ENCODE results near the gene PNPLA8.

The PNPLA8 gene

GRCh38 chr7:108425714-108426275 is 100.1 kb downstream of the PNPLA8 start:
- no peaks in the 10 kb centered on the region for H3K36me3 ChIP-seq (ENCODE audit: control insufficient read depth in 2 of 2, insufficient read depth in 1 of 2, low read length in 2 of 2)
- H3K27ac ChIP-seq (ENCODE audit: extremely low read depth, low read depth, low read length), result no peak overlapping the region
- no peaks in the 10 kb centered on the region for H3K9me3 ChIP-seq (ENCODE audit: control insufficient read depth, insufficient read depth, low read depth, low read length)
- peaks cover 13% of the 10 kb centered on the region for H3K4me1 ChIP-seq (ENCODE audit: control insufficient read depth, insufficient read depth, low read length)
- TF ChIP-seq ZNF169 (tag by site-specific recombination; IDR thresholded peaks at IDR 0.05) (no peak), HOXD13 (CRISPR knock-in tag; IDR thresholded peaks at IDR 0.05; ENCODE audit: borderline replicate concordance) (no peak), RBAK (tag by site-specific recombination; IDR thresholded peaks at IDR 0.05) (no peak), ZNF10 (tag by site-specific recombination; IDR thresholded peaks at IDR 0.05) (no peak), ZNF311 (tag by site-specific recombination; IDR thresholded peaks at IDR 0.05; ENCODE audit: borderline replicate concordance) (no peak)
- H3K4me3 ChIP-seq (ENCODE audit: low read depth, low read length), result no peak overlapping the region
- ChIA-PET POLR2A (no interaction called here), CTCF (interaction anchor here (1.0 kb wide), 1 partner anchor 34 kb away, joined by 5 read pairs; no protein-coding TSS in a partner anchor)

- no peaks in the 10 kb centered on the region for H3K9me3 ChIP-seq (ENCODE audit: control insufficient read depth, insufficient read depth, low read depth, low read length)
- H3K4me1 ChIP-seq (ENCODE audit: control insufficient read depth, insufficient read depth, low read length), result peaks cover 28% of the 10 kb centered on the region
- no peak overlapping the region for H3K27ac ChIP-seq (ENCODE audit: extremely low read depth, low read depth, low read length)
- POLR2A ChIA-PET, result no interaction called here
- no peaks in the 10 kb centered on the region for H3K36me3 ChIP-seq (ENCODE audit: control insufficient read depth in 2 of 2, insufficient read depth in 1 of 2, low read length in 2 of 2)
- CTCF ChIA-PET, result interaction anchor here (0.8 kb wide), 1 partner anchor 30 kb away, joined by 3 read pairs; no protein-coding TSS in a partner anchor
- TF ChIP-seq ZNF707 (tag by site-specific recombination; IDR thresholded peaks at IDR 0.05) (peak; percentile 71), ZNF302 (tag by site-specific recombination; IDR thresholded peaks at IDR 0.05; ENCODE audit: low read depth) (no peak)
- no peak overlapping the region for H3K4me3 ChIP-seq (ENCODE audit: low read depth, low read length)
These were observed 101.9 kb downstream of the PNPLA8 start for GRCh38 chr7:108424013-108424412.

DNA sequence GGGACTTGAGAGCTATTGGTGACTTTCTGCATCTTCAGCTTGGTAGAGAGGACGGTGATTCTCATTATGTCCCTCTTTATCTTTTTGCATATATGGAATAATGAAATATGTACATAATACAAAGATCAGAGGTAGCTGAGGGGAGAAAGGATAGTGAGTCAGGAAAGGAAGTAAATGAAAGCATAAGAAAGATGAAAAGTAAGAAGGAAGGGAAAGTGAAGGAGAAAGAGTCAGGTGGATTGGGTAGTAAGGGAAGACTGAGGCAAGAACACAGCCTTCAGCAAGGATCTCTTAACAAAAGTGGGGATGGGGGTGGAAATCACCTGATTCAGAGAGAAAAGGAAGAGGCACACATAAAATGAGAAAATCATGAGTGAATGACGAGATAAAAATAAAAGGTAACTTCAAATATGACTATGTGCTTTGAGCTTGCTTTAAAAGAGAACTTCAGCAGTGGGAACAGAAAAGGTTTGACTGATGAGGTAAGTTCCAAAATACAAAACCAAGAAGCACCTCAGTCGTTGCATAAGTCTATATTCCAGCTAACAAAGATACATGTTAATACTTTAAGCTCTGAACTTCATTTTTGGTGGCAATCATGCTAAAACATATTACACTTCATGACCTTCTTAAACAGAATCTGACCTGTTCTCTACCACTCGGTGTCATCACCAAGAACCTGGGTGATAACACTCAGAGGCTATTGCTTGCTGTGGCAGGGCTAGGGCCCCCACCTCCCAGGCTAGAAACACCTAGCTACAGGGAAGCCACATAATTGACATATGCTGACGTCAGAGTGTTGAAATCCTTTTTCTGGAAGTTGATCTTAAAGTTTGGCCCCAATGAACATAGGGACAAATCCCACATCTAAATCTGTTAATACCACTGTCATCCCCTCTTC is 102.6 kb downstream of the PNPLA8 start:
- Histone ChIP-seq H3K36me3 (ENCODE audit: control insufficient read depth in 2 of 2, insufficient read depth in 1 of 2, low read length in 2 of 2) (no peaks in the 10 kb centered on the region), H3K9me3 (ENCODE audit: control insufficient read depth, insufficient read depth, low read depth, low read length) (no peaks in the 10 kb centered on the region), H3K4me1 (ENCODE audit: control insufficient read depth, insufficient read depth, low read length) (peaks cover 29% of the 10 kb centered on the region), H3K4me3 (ENCODE audit: low read depth, low read length) (no peak overlapping the region), H3K27ac (ENCODE audit: extremely low read depth, low read depth, low read length) (no peak overlapping the region; the same call in 1 of the 2 replicates)
- POLR2A ChIA-PET, result no interaction called here
- CTCF ChIA-PET, result interaction anchor here (0.8 kb wide), 1 partner anchor 30 kb away, joined by 3 read pairs; no protein-coding TSS in a partner anchor
- TF ChIP-seq ZSCAN16 (tag by site-specific recombination; IDR thresholded peaks at IDR 0.05), result no peak
- peak; percentile 99 for TF ChIP-seq PRDM1 (tag by site-specific recombination; IDR thresholded peaks at IDR 0.05)

GRCh38 chr7:108421720-108422331 is 104.1 kb downstream of the PNPLA8 start:
- Histone ChIP-seq H3K4me1 (ENCODE audit: control insufficient read depth, insufficient read depth, low read length) (peaks cover 29% of the 10 kb centered on the region), H3K27ac (ENCODE audit: extremely low read depth, low read depth, low read length) (peak overlapping the region; percentile 1; the same call in 1 of the 2 replicates), H3K9me3 (ENCODE audit: control insufficient read depth, insufficient read depth, low read depth, low read length) (no peaks in the 10 kb centered on the region), H3K4me3 (ENCODE audit: low read depth, low read length) (no peak overlapping the region), H3K36me3 (ENCODE audit: control insufficient read depth in 2 of 2, insufficient read depth in 1 of 2, low read length in 2 of 2) (no peaks in the 10 kb centered on the region)
- ChIA-PET POLR2A (no interaction called here), CTCF (interaction anchor here (0.9 kb wide), 1 partner anchor 38 kb away, joined by 5 read pairs; no protein-coding TSS in a partner anchor)
- TF ChIP-seq, protein P1, sequence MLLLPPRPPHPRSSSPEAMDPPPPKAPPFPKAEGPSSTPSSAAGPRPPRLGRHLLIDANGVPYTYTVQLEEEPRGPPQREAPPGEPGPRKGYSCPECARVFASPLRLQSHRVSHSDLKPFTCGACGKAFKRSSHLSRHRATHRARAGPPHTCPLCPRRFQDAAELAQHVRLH (tag by site-specific recombination; IDR thresholded peaks at IDR 0.05), result peak; percentile 70; the same call in 1 of the 2 replicates
- TF ChIP-seq, protein P2, sequence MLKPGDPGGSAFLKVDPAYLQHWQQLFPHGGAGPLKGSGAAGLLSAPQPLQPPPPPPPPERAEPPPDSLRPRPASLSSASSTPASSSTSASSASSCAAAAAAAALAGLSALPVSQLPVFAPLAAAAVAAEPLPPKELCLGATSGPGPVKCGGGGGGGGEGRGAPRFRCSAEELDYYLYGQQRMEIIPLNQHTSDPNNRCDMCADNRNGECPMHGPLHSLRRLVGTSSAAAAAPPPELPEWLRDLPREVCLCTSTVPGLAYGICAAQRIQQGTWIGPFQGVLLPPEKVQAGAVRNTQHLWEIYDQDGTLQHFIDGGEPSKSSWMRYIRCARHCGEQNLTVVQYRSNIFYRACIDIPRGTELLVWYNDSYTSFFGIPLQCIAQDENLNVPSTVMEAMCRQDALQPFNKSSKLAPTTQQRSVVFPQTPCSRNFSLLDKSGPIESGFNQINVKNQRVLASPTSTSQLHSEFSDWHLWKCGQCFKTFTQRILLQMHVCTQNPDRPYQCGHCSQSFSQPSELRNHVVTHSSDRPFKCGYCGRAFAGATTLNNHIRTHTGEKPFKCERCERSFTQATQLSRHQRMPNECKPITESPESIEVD (tag by site-specific recombination; IDR thresholded peaks at IDR 0.05), result peak; percentile 90
- TF ChIP-seq ZNF423 (tag by site-specific recombination; IDR thresholded peaks at IDR 0.05), result no peak
- TF ChIP-seq YY1 (tag by site-specific recombination; IDR thresholded peaks at IDR 0.05), result 0 out of 2 replicates have a peak, but pooled peaks have one; percentile 19
- TF ChIP-seq ZNF600 (tag by site-specific recombination; IDR thresholded peaks at IDR 0.05), result peak; percentile 44; the same call in 1 of the 2 replicates
- TF ChIP-seq FEZF1 (tag by site-specific recombination; IDR thresholded peaks at IDR 0.05), result peak; percentile 93
- 0 out of 2 replicates have a peak, but pooled peaks have one; percentile 15 for TF ChIP-seq ZNF2 (tag by site-specific recombination; IDR thresholded peaks at IDR 0.05)
- 0 out of 2 replicates have a peak, but pooled peaks have one; percentile 16 for TF ChIP-seq ZNF366 (tag by site-specific recombination; conservative IDR thresholded peaks at IDR 0.05)
- no peak for TF ChIP-seq ZNF670 (tag by site-specific recombination; IDR thresholded peaks at IDR 0.05; ENCODE audit: low read depth)
- peak; percentile 47; the same call in 1 of the 2 replicates for TF ChIP-seq ZNF561 (tag by site-specific recombination; IDR thresholded peaks at IDR 0.05; ENCODE audit: borderline replicate concordance)
- no peak for TF ChIP-seq ZFP41 (tag by site-specific recombination; IDR thresholded peaks at IDR 0.05; ENCODE audit: borderline replicate concordance)
- no peak for TF ChIP-seq ZNF426 (tag by site-specific recombination; IDR thresholded peaks at IDR 0.05)
- TF ChIP-seq ZNF596 (tag by site-specific recombination; IDR thresholded peaks at IDR 0.05), result peak; percentile 84
- no peak for TF ChIP-seq BCL6B (tag by site-specific recombination; IDR thresholded peaks at IDR 0.05)

All from HEK293 (cell line).